DND-41 (cell line): ENCODE measurements around the gene TMOD2.

ENCODE experiments used
- ATAC-seq: fragments of 200-7000 bp; cut with Tn5 transposase; 3 replicates; pipeline ENCODE4 v1.9.1; 2021; ENCODE audit warnings: low read depth; ENCODE audit not compliant: insufficient read depth
- DNase-seq: peaks from one replicate; pipeline ENCODE4 v3.0.0-alpha.2; 2020
- H2AFZ ChIP-seq: 2 replicates; pipeline ENCODE4 v1.6.0; 2012; ENCODE audit warnings: low read depth, low read length
- H3K27ac ChIP-seq: 2 replicates; pipeline ENCODE4 v1.5.1; 2012; ENCODE audit warnings: low read length, inconsistent platforms
- H3K27me3 ChIP-seq: fragments of 200-600 bp; sonication (generic); 2 replicates; pipeline ENCODE4 v1.6.0; 2012; ENCODE audit warnings: low read length, mild to moderate bottlenecking, inconsistent platforms; ENCODE audit not compliant: insufficient read depth, poor library complexity
- H3K36me3 ChIP-seq: 2 replicates; pipeline ENCODE4 v1.5.1; 2012; ENCODE audit warnings: low read length, inconsistent platforms; ENCODE audit not compliant: insufficient read depth
- H3K4me1 ChIP-seq: 2 replicates; pipeline ENCODE4 v1.5.1; 2012; ENCODE audit warnings: mild to moderate bottlenecking, low read length; ENCODE audit not compliant: insufficient read depth
- H3K4me2 ChIP-seq: 2 replicates; pipeline ENCODE4 v1.6.0; 2012; ENCODE audit warnings: mild to moderate bottlenecking, moderate library complexity, low read length, inconsistent platforms; ENCODE audit not compliant: insufficient read depth
- H3K4me3 ChIP-seq, 2 experiments: fragments of 200-600 bp in 1 of 2; shearing (Covaris generic) in 1 of 2; 2 replicates each; pipeline ENCODE4 v1.5.1; 2012 to 2016; ENCODE audit warnings: inconsistent platforms in 2 of 2, low read length in 2 of 2, mild to moderate bottlenecking in 2 of 2, low read depth in 1 of 2, moderate library complexity in 1 of 2
- H3K79me2 ChIP-seq: 2 replicates; pipeline ENCODE4 v1.6.0; 2012; ENCODE audit warnings: low read length, inconsistent platforms; ENCODE audit not compliant: insufficient read depth
- H3K9ac ChIP-seq: 2 replicates; pipeline ENCODE4 v1.6.0; 2012; ENCODE audit warnings: low read depth, mild to moderate bottlenecking, inconsistent platforms, low read length, moderate library complexity
- H3K9me3 ChIP-seq: 2 replicates; pipeline ENCODE4 v1.5.1; 2012; ENCODE audit warnings: low read length, moderate library complexity, mild to moderate bottlenecking, inconsistent platforms; ENCODE audit not compliant: insufficient read depth, severe bottlenecking
- H4K20me1 ChIP-seq: 2 replicates; pipeline ENCODE4 v1.6.0; 2012; ENCODE audit warnings: low read length; ENCODE audit not compliant: insufficient read depth
- EZH2 ChIP-seq: IDR thresholded peaks from 3 replicates; pipeline ENCODE4 v1.6.1; 2012; ENCODE audit warnings: borderline replicate concordance, low read depth, mild to moderate bottlenecking, moderate library complexity, low read length, inconsistent platforms; ENCODE audit not compliant: severe bottlenecking
- TF ChIP-seq, protein P1 (sequence below): IDR thresholded peaks from 2 replicates; pipeline ENCODE4 v1.5.1; 2012; ENCODE audit warnings: borderline replicate concordance, low read length, moderate library complexity, mild to moderate bottlenecking; ENCODE audit not compliant: poor library complexity, severe bottlenecking; ENCODE audit errors: extremely low read depth

Gene TMOD2

DNA sequence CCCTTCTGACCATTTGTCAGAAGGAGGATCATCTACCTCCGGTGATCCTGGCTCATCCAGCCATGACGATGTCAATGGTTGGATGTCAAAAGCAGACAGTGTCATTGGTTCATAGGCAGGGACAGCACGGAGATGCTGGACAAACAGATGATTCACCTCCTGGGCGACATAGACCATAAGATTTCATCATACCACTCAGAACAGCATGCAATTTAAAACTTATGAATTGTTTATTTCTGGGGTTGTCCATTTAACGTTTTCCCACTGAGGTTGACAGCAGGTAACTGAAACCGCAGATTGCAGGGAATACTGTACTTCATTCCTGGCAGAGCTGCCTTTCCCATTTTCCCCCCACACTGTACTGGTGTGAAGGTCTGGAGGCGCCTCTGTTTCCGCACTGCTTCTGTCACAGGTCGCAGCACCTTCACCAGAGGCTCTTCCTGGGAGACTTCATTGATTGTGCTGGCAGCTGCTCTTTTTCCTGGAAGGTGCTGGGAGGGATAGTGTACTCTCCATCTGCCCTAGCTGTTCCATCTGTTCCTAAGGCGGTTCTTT, 45.5 kb downstream of the TMOD2 start:
- Histone ChIP-seq H3K79me2 (no peaks in the 10 kb centered on the region), H3K9ac (no peak overlapping the region), H3K4me2 (no peak overlapping the region), H3K36me3 (peaks cover 15% of the 10 kb centered on the region), H3K27me3 (no peaks in the 10 kb centered on the region), H3K4me3 (no peak overlapping the region), H3K4me1 (no peaks in the 10 kb centered on the region), H4K20me1 (no peaks in the 10 kb centered on the region), H3K9me3 (no peaks in the 10 kb centered on the region), H3K27ac (no peak overlapping the region), H2AFZ (no peak overlapping the region)
- TF ChIP-seq, protein P1, sequence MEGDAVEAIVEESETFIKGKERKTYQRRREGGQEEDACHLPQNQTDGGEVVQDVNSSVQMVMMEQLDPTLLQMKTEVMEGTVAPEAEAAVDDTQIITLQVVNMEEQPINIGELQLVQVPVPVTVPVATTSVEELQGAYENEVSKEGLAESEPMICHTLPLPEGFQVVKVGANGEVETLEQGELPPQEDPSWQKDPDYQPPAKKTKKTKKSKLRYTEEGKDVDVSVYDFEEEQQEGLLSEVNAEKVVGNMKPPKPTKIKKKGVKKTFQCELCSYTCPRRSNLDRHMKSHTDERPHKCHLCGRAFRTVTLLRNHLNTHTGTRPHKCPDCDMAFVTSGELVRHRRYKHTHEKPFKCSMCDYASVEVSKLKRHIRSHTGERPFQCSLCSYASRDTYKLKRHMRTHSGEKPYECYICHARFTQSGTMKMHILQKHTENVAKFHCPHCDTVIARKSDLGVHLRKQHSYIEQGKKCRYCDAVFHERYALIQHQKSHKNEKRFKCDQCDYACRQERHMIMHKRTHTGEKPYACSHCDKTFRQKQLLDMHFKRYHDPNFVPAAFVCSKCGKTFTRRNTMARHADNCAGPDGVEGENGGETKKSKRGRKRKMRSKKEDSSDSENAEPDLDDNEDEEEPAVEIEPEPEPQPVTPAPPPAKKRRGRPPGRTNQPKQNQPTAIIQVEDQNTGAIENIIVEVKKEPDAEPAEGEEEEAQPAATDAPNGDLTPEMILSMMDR: no peak
- DNase-seq (no peak), ATAC-seq (no peak)

DNA sequence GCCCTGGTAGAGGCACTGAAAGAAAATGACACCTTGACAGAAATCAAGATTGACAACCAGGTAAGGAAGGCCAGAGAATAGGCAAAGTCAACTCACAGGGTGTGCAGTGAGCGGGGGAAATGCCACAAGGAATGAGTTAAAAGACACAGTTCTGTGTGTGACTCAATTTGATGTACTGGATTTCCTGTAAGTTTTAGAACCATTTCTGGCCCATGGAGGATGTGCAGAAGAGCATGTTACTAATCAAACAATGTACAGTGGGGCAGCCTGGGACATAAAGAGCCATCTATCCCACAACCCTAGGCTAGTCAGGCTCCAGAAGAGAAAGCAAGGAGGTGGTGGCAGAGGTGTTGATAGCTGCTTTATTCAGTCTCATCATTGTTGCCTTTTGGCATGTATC, 46.9 kb downstream of the TMOD2 start:
- Histone ChIP-seq H2AFZ (no peak overlapping the region), H3K4me1 (no peaks in the 10 kb centered on the region), H3K27ac (no peak overlapping the region), H4K20me1 (no peaks in the 10 kb centered on the region), H3K27me3 (no peaks in the 10 kb centered on the region), H3K4me2 (no peak overlapping the region), H3K9ac (no peak overlapping the region), H3K4me3 (no peak overlapping the region), H3K9me3 (no peaks in the 10 kb centered on the region), H3K79me2 (no peaks in the 10 kb centered on the region), H3K36me3 (peaks cover 15% of the 10 kb centered on the region)
- ATAC-seq: no peak
- TF ChIP-seq, protein P1: no peak
- TF ChIP-seq EZH2: no peak
- no peak for DNase-seq

DNA sequence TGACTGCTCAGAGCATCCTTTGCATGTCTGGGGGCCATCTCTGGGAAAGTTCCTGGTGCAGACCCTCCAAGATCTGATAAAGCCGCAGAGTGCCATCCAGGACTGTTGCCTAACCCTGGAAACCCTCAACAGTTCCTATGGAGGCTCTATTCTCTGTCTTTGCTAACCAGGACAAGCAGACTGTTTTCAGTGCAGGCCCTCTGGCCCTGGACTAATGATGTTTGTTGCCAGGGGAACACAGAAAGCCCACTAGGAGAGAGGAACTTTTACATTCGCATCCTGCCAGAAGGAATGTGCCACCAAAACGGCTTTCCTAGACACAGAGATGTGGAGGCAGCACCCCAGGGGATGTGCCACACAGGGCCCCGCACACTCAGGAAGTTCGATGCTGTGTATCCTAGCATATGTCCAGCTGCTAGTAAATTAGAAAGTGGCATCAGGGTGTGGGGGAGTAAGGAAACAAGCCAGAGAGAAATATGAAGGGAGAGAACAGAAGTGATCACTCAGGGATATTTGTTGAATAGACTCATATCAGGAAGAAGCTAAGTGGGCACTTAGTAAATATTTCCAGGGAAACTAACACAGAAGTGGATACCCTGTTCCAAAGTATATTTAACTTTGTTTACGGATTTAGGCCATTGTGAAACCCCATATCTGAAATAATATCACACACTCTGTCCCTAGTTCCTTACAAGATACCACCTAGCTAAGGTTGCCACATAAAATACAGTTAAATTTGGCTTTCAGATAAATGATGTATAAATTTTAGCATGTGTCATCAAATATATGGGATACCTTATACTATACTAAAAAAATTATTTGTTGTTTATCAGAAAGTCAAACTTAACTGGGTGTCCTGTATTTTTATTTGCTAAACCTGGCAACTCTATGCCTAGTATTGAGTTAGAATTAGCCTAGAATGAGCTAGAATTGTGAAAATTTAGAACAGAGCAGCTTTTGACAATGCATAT, 48.2 kb downstream of the TMOD2 start:
- H3K4me3 ChIP-seq: no peak overlapping the region

More for the DNA sequence above, 48.2 kb downstream of the TMOD2 start:
- Histone ChIP-seq H3K36me3 (peaks cover 15% of the 10 kb centered on the region), H2AFZ (no peak overlapping the region), H3K9ac (no peak overlapping the region), H3K79me2 (no peaks in the 10 kb centered on the region), H3K27ac (no peak overlapping the region), H3K9me3 (no peaks in the 10 kb centered on the region), H3K4me2 (no peak overlapping the region), H3K27me3 (no peaks in the 10 kb centered on the region), H3K4me1 (no peaks in the 10 kb centered on the region), H4K20me1 (no peaks in the 10 kb centered on the region)
- TF ChIP-seq, protein P1: no peak
- TF ChIP-seq EZH2: no peak
- ATAC-seq (no peak), DNase-seq (no peak)
